Activated B cell treated with CpG ODN at 0.5 μM for 24 hours (primary cell): ENCODE measurements around the gene KRT79. TPM values are rescaled to one million over a fixed set of nuclear protein-coding genes. Genes with fewer than 3 reads are reported as not detected.

Source experiments
- ATAC-seq: fragments of 200-7000 bp; cut with Tn5 transposase; one replicate; pipeline ENCODE4 v1.10.0; 2021; ENCODE audit warnings: low read depth, mild to moderate bottlenecking, moderate library complexity
- CTCF ChIA-PET: fragments of 350-600 bp; sonication (Branson Sonifier 250); formaldehyde crosslinking; loops from one replicate; lab custom pipeline; 2021; ENCODE audit warnings: antibody characterized with exemption; lab: Charles Lee
- POLR2A ChIA-PET: fragments of 350-600 bp; sonication (Branson Sonifier 250); formaldehyde crosslinking; loops from one replicate; lab custom pipeline; 2021; ENCODE audit warnings: antibody characterized with exemption; lab: Charles Lee
- DNase-seq: peaks from one replicate; pipeline ENCODE4 v3.0.0; 2022
- H3K27ac Mint-ChIP-seq: one replicate; pipeline ENCODE4 v1.8.0; 2020; ENCODE audit warnings: mixed read lengths
- H3K27me3 Mint-ChIP-seq: one replicate; pipeline ENCODE4 v1.8.0; 2021; ENCODE audit warnings: mixed read lengths
- H3K36me3 Mint-ChIP-seq: one replicate; pipeline ENCODE4 v1.8.0; 2021; ENCODE audit warnings: low read depth, mixed read lengths
- H3K4me1 Mint-ChIP-seq: one replicate; pipeline ENCODE4 v1.8.0; 2021; ENCODE audit warnings: mixed read lengths
- H3K4me3 Mint-ChIP-seq: one replicate; pipeline ENCODE4 v1.8.0; 2020; ENCODE audit warnings: mild to moderate bottlenecking, mixed read lengths
- H3K9me3 Mint-ChIP-seq: one replicate; pipeline ENCODE4 v1.8.0; 2020; ENCODE audit warnings: mixed read lengths
- intact Hi-C: fragments of 100-400 bp; cut with micrococcal nuclease; formaldehyde crosslinking; loops from one replicate; pipeline ENCODE4 v1.15.1; 2024
- total RNA-seq: library from RNA; stranded (reverse); gene quantifications from 2 replicates; pipeline ENCODE4 v1.2.3, GENCODE V29; 2022
- TF ChIP-seq, protein P1 (sequence below): fragments of 200-600 bp; IDR thresholded peaks from one replicate; pipeline ENCODE4 v1.8.0; 2022; ENCODE audit warnings: antibody characterized with exemption, mild to moderate bottlenecking

KRT79 gene
- total RNA-seq, 1 donor from 2014 or later = not detected

DNA sequence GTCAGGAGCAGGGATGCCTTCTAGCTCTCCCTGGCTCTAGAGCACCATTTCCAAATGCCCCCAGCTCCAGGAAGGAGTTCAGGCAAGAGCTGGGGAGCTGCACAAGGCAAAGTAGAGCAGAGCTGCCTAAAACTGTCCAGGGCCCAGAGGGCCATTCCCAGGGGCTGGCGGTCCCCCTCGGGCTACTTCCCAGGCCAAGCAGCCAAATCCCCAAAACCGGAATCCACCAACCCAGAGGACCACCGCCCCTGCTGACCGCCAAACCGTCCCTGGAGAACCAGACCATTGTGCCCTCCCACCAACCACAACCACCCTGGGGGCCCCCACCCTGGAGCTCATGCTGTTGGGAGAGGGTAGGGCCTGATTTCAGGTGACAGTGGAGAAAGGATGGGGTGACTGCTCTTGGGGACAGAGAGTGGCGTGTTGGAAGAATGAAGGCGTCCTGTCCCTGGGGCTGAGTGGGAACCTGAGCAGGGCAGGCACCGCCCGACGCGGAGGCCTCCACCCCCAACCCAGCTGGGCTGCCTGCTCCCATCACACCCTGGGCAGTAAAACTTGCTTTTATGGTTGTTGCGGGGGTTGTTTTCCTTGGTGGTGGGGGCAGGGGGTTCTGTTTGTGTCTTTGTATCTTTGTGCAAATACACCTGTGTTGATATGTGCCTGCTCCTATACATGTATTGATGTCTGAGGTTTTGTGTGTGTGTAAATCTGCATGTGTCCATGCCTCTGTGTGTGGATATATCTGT lies 38.7 kb upstream of the KRT79 start:
- ChIA-PET POLR2A (no interaction called here), CTCF (interaction anchor here (3.1 kb wide), 1 partner anchor 12 kb away, joined by 15 read pairs; no protein-coding TSS in a partner anchor)
- TF ChIP-seq, protein P1, sequence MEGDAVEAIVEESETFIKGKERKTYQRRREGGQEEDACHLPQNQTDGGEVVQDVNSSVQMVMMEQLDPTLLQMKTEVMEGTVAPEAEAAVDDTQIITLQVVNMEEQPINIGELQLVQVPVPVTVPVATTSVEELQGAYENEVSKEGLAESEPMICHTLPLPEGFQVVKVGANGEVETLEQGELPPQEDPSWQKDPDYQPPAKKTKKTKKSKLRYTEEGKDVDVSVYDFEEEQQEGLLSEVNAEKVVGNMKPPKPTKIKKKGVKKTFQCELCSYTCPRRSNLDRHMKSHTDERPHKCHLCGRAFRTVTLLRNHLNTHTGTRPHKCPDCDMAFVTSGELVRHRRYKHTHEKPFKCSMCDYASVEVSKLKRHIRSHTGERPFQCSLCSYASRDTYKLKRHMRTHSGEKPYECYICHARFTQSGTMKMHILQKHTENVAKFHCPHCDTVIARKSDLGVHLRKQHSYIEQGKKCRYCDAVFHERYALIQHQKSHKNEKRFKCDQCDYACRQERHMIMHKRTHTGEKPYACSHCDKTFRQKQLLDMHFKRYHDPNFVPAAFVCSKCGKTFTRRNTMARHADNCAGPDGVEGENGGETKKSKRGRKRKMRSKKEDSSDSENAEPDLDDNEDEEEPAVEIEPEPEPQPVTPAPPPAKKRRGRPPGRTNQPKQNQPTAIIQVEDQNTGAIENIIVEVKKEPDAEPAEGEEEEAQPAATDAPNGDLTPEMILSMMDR = no peak
- Mint-ChIP-seq H3K36me3 (no peaks in the 10 kb centered on the region), H3K27ac (no peak overlapping the region), H3K9me3 (no peaks in the 10 kb centered on the region), H3K4me3 (no peak overlapping the region), H3K27me3 (peaks cover 5% of the 10 kb centered on the region), H3K4me1 (peaks cover 19% of the 10 kb centered on the region)
- no peak for DNase-seq
- intact Hi-C loops = loop anchor here (5.0 kb wide), 2 partner anchors 276 to 706 kb away; no protein-coding TSS in a partner anchor
- no peak for ATAC-seq

DNA sequence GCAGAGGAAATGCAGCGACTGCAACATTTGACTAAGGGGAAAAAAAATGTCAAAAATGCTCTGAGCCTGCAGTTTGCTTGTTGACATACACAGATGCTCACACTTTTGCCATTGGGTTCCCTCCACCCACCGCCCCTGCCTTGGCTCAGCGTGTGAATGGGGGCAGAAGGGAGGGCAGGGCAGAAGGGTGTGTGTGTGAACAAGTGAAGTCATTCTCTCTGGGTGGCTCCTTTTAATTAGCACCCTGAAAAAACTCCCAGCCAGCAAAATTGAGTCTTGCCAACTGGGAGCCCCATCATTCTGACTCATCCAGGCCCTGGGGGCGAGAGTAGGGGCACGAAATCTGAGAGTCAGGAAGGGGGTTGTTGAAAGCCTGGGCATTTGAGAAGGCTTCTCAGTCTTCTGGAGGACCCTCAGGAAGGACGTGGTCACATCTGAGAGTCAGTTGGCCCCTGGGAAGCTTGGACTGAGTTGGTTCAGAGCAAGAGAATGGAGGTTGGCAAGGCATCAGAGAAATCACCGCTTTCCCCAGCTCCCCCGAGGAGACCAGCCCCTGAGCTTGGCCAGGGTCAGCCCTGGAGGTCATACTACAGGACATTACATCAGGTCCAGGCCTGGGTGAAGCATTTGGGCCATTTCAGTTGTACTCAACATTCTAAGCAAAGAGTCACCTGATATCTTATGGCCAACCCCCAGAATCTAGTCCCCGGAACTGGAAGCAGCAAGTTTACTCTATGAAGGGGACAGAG lies 37.4 kb upstream of the KRT79 start:
- no peak for ATAC-seq
- intact Hi-C loops = loop anchor here (5.0 kb wide), 2 partner anchors 274 to 704 kb away; no protein-coding TSS in a partner anchor
- Mint-ChIP-seq H3K27ac (no peak overlapping the region), H3K4me1 (peaks cover 29% of the 10 kb centered on the region), H3K27me3 (peaks cover 5% of the 10 kb centered on the region), H3K9me3 (no peaks in the 10 kb centered on the region), H3K4me3 (no peak overlapping the region), H3K36me3 (no peaks in the 10 kb centered on the region)
- DNase-seq = no peak
- ChIA-PET CTCF (no interaction called here), POLR2A (no interaction called here)
- TF ChIP-seq, protein P1 = no peak

DNA sequence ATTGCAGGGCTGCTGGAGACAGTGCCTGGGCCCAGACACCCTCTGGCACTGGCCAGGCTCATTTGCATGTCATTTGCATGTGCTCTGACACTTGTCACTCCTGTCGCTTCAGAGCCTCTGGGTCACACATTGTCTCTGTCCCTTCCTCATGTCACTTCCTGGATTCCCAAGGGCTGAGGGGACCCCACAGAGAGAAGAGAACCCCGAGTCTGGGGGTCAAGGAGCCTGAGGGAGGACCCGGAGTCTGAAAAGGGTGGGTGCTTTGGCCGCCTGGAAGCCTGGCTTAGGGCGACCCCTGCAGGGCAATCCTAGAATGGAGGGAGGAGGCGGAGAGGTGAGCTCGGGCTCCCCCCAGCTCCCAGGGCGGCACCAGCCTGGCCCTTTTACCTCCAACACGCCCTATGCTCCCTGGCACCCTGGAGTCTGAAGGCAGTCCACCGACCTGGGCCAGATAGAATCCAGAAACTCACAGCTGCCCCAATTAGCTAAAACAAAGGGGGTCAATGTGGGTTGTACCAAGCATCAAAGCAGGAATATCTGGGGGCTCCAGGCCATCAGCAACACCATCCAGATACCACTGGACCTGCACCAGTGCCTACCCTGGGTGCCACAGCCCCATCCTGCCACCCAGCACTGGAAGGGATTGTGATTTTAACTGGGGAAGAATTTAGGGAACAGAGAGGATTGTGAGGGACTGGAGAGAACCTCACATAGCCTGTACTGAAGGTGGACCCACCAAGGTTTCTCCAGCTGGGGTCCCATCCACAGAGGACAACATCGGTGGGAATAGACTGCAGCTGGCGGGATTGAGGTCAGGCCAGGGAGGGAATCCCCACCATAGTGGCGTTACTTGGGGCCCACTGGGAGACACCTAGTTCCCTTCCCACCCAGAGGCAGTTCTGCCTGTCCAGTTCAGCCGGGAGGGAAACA lies 36.5 kb upstream of the KRT79 start:
- ChIA-PET CTCF (interaction anchor here (0.6 to 1.0 kb wide), 3 partner anchors 9 to 501 kb away, joined by 3 to 6 read pairs (median 3); no protein-coding TSS in a partner anchor), POLR2A (no interaction called here)
- peaks cover 5% of the 10 kb centered on the region for H3K27me3 Mint-ChIP-seq
- DNase-seq = peak; percentile 59
- ATAC-seq = peak; percentile 64
- no peaks in the 10 kb centered on the region for H3K36me3 Mint-ChIP-seq
- H3K27ac Mint-ChIP-seq = no peak overlapping the region
- H3K9me3 Mint-ChIP-seq = no peaks in the 10 kb centered on the region
- intact Hi-C loops = loop anchor here (1.0 to 5.0 kb wide), 3 partner anchors 273 to 703 kb away; no protein-coding TSS in a partner anchor
- H3K4me3 Mint-ChIP-seq = peak overlapping the region; percentile 24
- TF ChIP-seq, protein P1 = no peak
- H3K4me1 Mint-ChIP-seq = peaks cover 29% of the 10 kb centered on the region

DNA sequence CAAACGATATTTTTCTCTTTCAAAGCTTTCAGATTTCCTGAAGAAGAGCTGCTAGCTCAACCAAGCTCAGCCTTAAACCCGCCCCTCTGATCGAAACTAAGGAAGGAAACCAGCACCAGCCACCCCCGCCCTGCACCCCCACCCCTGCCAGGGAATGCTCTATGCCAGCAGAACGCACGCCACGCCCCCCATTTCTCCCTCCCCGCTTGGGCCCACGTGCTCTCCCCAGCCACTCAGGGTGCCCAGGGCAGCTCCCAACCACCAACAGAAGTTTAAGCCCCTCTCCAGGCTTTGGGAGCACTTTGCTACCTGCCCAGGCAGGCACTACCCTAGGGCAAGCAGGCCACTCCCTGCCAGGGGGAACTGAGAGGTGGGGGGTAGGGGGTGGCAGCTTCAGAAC lies 33.5 kb upstream of the KRT79 start:
- peaks cover 18% of the 10 kb centered on the region for H3K4me1 Mint-ChIP-seq
- no peak overlapping the region for H3K4me3 Mint-ChIP-seq
- ChIA-PET CTCF (interaction anchor here (1.0 kb wide), 1 partner anchor 12 kb away, joined by 6 read pairs; no protein-coding TSS in a partner anchor), POLR2A (no interaction called here)
- no peak for ATAC-seq
- H3K27me3 Mint-ChIP-seq = no peaks in the 10 kb centered on the region
- H3K27ac Mint-ChIP-seq = no peak overlapping the region
- TF ChIP-seq, protein P1 = no peak
- H3K36me3 Mint-ChIP-seq = no peaks in the 10 kb centered on the region
- no peaks in the 10 kb centered on the region for H3K9me3 Mint-ChIP-seq
- intact Hi-C loops = no loop called here
- DNase-seq = no peak
